GM18858 (cell line): ENCODE results near the gene KPNA4.
"Not testable (repeated sequence)": the region's sequence is repeated elsewhere in the genome, so short reads cannot be mapped to it uniquely, and the experiment has no call there.

ENCODE experiments used
- ATAC-seq: cut with Tn5 transposase; IDR thresholded peaks from one replicate; pipeline ENCODE4 v1.9.1; 2021; ENCODE audit not compliant: unreplicated experiment

Gene KPNA4

DNA sequence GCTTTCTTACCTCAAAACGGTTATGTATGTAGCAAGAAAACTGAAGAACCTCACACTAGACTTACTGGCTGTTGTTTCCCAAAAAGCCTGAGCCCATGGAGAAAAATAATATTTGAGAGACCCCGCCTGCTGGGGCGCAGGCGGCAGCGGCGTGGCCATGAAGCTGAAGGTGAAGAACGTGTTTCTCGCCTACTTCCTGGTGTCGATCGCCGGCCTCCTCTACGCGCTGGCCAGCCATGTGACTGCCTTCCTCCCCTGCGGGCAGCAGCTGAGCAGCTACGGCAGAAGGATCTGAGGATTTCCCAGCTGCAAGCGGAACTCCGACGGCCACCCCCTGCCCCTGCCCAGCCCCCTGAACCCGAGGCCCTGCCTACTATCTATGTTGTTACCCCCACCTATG is 113.1 kb downstream of the KPNA4 start:
- ATAC-seq, result not testable (repeated sequence)

GRCh38 chr3:160451602-160452001 is 113.8 kb downstream of the KPNA4 start:
- ATAC-seq, result no peak

DNA sequence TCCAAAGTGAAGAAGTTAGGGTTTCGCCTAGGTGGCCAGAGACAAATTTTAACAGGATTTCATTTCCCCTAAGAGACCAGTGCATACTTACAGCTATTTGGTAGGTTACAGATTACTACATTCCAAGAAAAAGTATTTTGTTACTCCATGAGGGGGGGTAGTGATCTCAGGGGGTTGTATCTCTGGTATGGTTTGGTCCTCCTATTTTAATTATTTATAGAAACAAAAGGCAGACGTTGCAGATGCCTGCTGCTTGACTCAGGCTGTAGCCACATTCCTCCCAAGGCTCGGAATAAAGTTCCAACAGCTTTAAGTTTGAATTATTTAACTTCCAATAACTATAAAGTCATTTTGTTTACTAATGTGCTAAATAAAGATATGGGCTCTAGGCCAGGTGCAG is 114.5 kb downstream of the KPNA4 start:
- no peak for ATAC-seq

GRCh38 chr3:160449636-160450598 is 115.5 kb downstream of the KPNA4 start, which contains the start of gene TRIM59:
Gene TRIM59, minus strand, starts transcription at chr3:160449786. Its CDS starts 10,603 bp downstream, at chr3:160439183.
- ATAC-seq, result peak; percentile 92

- ATAC-seq, result peak; percentile 21
Observed at GRCh38 chr3:160448845-160449635, 116.3 kb downstream of the KPNA4 start.

GRCh38 chr3:160447544-160447943 is 117.8 kb downstream of the KPNA4 start:
- ATAC-seq, result no peak

DNA sequence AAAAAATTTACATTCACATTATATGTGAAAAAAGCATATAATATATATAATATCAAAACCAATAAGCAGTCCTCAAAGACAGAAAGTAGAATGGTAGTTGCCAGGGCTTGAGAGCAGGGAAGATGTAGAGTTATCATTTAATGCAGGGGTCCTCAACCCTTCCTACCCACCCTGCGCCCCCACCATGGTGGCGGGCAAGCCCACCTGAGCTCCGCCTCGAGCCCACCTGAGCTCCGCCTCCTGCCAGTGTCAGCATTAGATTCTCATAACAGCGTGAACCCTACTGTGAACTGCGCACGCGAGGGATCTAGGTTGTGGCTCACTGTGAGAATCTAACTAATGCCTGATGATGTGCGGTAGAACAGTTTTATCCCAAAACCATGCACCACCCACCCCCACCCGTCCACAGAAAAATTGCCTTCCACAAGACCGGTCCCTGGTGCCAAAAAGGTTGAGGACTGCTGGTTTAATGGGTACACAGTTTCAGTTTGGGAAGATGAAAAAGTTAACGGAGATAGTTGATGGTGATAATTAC is 118.8 kb downstream of the KPNA4 start:
- ATAC-seq, result no peak

GRCh38 chr3:160445854-160446253 is 119.5 kb downstream of the KPNA4 start:
- ATAC-seq, result no peak
